Esophagus squamous epithelium (tissue), 4 donors: ENCODE results near the gene CMTM2.

Source experiments
- CTCF ChIP-seq, 6 experiments: fragments of 450-650 bp in 4 of 6; fragments of 200-600 bp in 2 of 6; sonication (generic) in 2 of 6; IDR thresholded peaks; one replicate each; pipeline ENCODE4 v1.5.1; 2016 to 2019; ENCODE audit warnings: antibody characterized with exemption in 6 of 6, mild to moderate bottlenecking in 4 of 6, moderate library complexity in 4 of 6
- POLR2A ChIP-seq, 4 donors: fragments of 450-650 bp; IDR thresholded peaks; one replicate each; pipeline ENCODE4 v1.6.1; 2017; ENCODE audit warnings: antibody characterized with exemption in 4 of 4, mild to moderate bottlenecking in 4 of 4, moderate library complexity in 3 of 4

- no peak for TF ChIP-seq CTCF (IDR thresholded peaks at IDR 0.05)
- no peak for TF ChIP-seq POLR2A (IDR thresholded peaks at IDR 0.05)
Observed at GRCh38 chr16:66609139-66609510, 29.9 kb downstream of the CMTM2 start.
